Naive thymus-derived CD4-positive, alpha-beta T cell (primary cell): Measurements from ENCODE around the gene MAD2L1BP. TPM values are rescaled to one million over a fixed set of nuclear protein-coding genes. Genes with fewer than 3 reads are reported as not detected.
"Not testable (repeated sequence)": the region's sequence is repeated elsewhere in the genome, so short reads cannot be mapped to it uniquely, and the experiment has no call there.

ENCODE experiments used
- ATAC-seq: fragments of 150-1000 bp; cut with Tn5 transposase; 2 replicates; pipeline ENCODE4 v1.10.0; 2021; ENCODE audit warnings: mild to moderate bottlenecking, moderate library complexity
- CTCF ChIA-PET: fragments of 350-600 bp; sonication (Branson Sonifier 250); formaldehyde crosslinking; loops from one replicate; lab custom pipeline; 2021; ENCODE audit warnings: antibody characterized with exemption; lab: Charles Lee
- POLR2A ChIA-PET: fragments of 350-600 bp; sonication (Branson Sonifier 250); formaldehyde crosslinking; loops from one replicate; lab custom pipeline; 2021; ENCODE audit warnings: antibody characterized with exemption, inconsistent platforms; lab: Charles Lee
- DNase-seq, 9 donors: peaks; one replicate each; pipeline versions ENCODE4 v3.0.0 to v3.0.0-alpha.2; 2020 to 2022; ENCODE audit warnings: mixed read lengths in 1 of 9
- H3K27ac ChIP-seq: one replicate; pipeline ENCODE4 v1.7.0; 2013; ENCODE audit warnings: mild to moderate bottlenecking, low read depth, low read length, moderate library complexity
- H3K27me3 ChIP-seq, 2 donors: one replicate each; pipeline ENCODE4 v1.7.0; 2013; ENCODE audit warnings: low read length in 2 of 2, mild to moderate bottlenecking in 2 of 2, moderate library complexity in 2 of 2; ENCODE audit not compliant: control insufficient read depth in 2 of 2, insufficient read depth in 2 of 2
- H3K36me3 ChIP-seq, 3 experiments: 1 replicate in 2 of 3; 2 replicates in 1 of 3; pipeline ENCODE4 v1.7.0; 2013; ENCODE audit warnings: low read length in 3 of 3, mild to moderate bottlenecking in 3 of 3, moderate library complexity in 1 of 3; ENCODE audit not compliant: insufficient read depth in 3 of 3, control insufficient read depth in 2 of 3
- H3K4me1 ChIP-seq, 2 donors: one replicate each; pipeline ENCODE4 v1.7.0; 2013; ENCODE audit warnings: low read length in 2 of 2, mild to moderate bottlenecking in 2 of 2, moderate library complexity in 1 of 2; ENCODE audit not compliant: control insufficient read depth in 2 of 2, insufficient read depth in 2 of 2
- H3K4me3 ChIP-seq: 2 replicates; pipeline ENCODE4 v1.7.0; 2013; ENCODE audit warnings: mild to moderate bottlenecking, low read length
- H3K9me3 ChIP-seq, 3 experiments: 1 replicate in 2 of 3; 2 replicates in 1 of 3; pipeline ENCODE4 v1.7.0; 2013; ENCODE audit warnings: low read length in 3 of 3; ENCODE audit not compliant: control insufficient read depth in 2 of 3
- H3K27ac Mint-ChIP-seq, 9 donors: one replicate each; pipeline ENCODE4 v1.8.0; 2020 to 2022; ENCODE audit warnings: mixed read lengths in 9 of 9, mild to moderate bottlenecking in 8 of 9, moderate library complexity in 5 of 9, inconsistent platforms in 2 of 9
- H3K27me3 Mint-ChIP-seq, 5 donors: one replicate each; pipeline ENCODE4 v1.8.0; 2021 to 2022; ENCODE audit warnings: mixed read lengths in 5 of 5, mild to moderate bottlenecking in 1 of 5
- H3K36me3 Mint-ChIP-seq, 5 donors: one replicate each; pipeline ENCODE4 v1.8.0; 2020 to 2022; ENCODE audit warnings: mixed read lengths in 5 of 5, mild to moderate bottlenecking in 3 of 5, inconsistent platforms in 1 of 5
- H3K4me1 Mint-ChIP-seq, 7 donors: one replicate each; pipeline ENCODE4 v1.8.0; 2020 to 2022; ENCODE audit warnings: mixed read lengths in 7 of 7, mild to moderate bottlenecking in 3 of 7, inconsistent platforms in 1 of 7
- H3K4me3 Mint-ChIP-seq, 10 donors: one replicate each; pipeline ENCODE4 v1.8.0; 2020 to 2022; ENCODE audit warnings: mild to moderate bottlenecking in 10 of 10, mixed read lengths in 10 of 10, moderate library complexity in 6 of 10, inconsistent platforms in 2 of 10
- H3K9me3 Mint-ChIP-seq, 11 donors: one replicate each; pipeline ENCODE4 v1.8.0; 2020 to 2022; ENCODE audit warnings: mixed read lengths in 11 of 11, mild to moderate bottlenecking in 4 of 11, inconsistent platforms in 1 of 11, moderate library complexity in 1 of 11
- intact Hi-C, 2 donors: fragments of 100-400 bp; cut with micrococcal nuclease; formaldehyde crosslinking; loops; one replicate each; pipeline ENCODE4 v1.15.1; 2023
- polyA plus RNA-seq, 2 donors: library from polyadenylated mRNA; unstranded; fragments of 300-500 nt; fragmentation: Illumina TruSeq; gene quantifications; one replicate each; pipeline ENCODE4 v1.2.3, GENCODE V29; 2021
- total RNA-seq, 6 experiments: library from RNA in 5 of 6; stranded (reverse) in 5 of 6; gene quantifications; 1 replicate in 5 of 6; 2 replicates in 1 of 6; pipeline ENCODE4 v1.2.3 and lab custom pipeline; 2021 to 2026

MAD2L1BP gene
- total and polyA plus RNA-seq, 7 experiments from 2014 or later: 14.9 to 44.5 (median 28.0) TPM

- intact Hi-C loops: no loop called here
- Histone ChIP-seq H3K27ac (no peak overlapping the region), H3K4me3 (no peak overlapping the region), H3K27me3 (no peaks in the 10 kb centered on the region), H3K9me3 (no peaks in the 10 kb centered on the region), H3K4me1 (no peaks in the 10 kb centered on the region), H3K36me3 (no peaks in the 10 kb centered on the region)
- no peaks in the 10 kb centered on the region for H3K27me3 Mint-ChIP-seq
- no peak overlapping the region for H3K27ac Mint-ChIP-seq
- H3K9me3 Mint-ChIP-seq: peaks cover 0 to 2% (median 0%) of the 10 kb centered on the region in 11 donors
- H3K4me3 Mint-ChIP-seq: no peak overlapping the region
- POLR2A ChIA-PET: interaction anchor here (1.1 to 1.6 kb wide), 3 partner anchors 12 to 40 kb away, joined by 3 to 5 read pairs (median 3); partner anchors contain the start of gene GTPBP2
- no peak for ATAC-seq
- H3K36me3 Mint-ChIP-seq: peaks cover 0 to 6% (median 0%) of the 10 kb centered on the region in 5 donors
- peaks cover 5 to 18% (median 12%) of the 10 kb centered on the region in 7 donors for H3K4me1 Mint-ChIP-seq
- no peak for DNase-seq
- CTCF ChIA-PET: interaction anchor here (1.6 kb wide), 1 partner anchor 19 kb away, joined by 4 read pairs; no protein-coding TSS in a partner anchor
Observed at GRCh38 chr6:43648248-43648647, 12.6 kb downstream of the MAD2L1BP start.

- H3K36me3 ChIP-seq, ATAC-seq, H3K4me1 Mint-ChIP-seq, intact Hi-C loops, H3K27me3 ChIP-seq, H3K9me3 Mint-ChIP-seq, H3K27ac Mint-ChIP-seq, H3K4me3 Mint-ChIP-seq, DNase-seq, H3K27ac ChIP-seq, H3K9me3 ChIP-seq, H3K4me1 ChIP-seq, H3K4me3 ChIP-seq, H3K27me3 Mint-ChIP-seq, H3K36me3 Mint-ChIP-seq: not testable (repeated sequence)
- ChIA-PET POLR2A (interaction anchor here (0.7 kb wide), 1 partner anchor 20 kb away, joined by 3 read pairs; no protein-coding TSS in a partner anchor), CTCF (interaction anchor here (0.6 kb wide), 1 partner anchor 546 kb away, joined by 5 read pairs; no protein-coding TSS in a partner anchor)
Observed at GRCh38 chr6:43652822-43653221, 17.2 kb downstream of the MAD2L1BP start.

- Mint-ChIP-seq H3K27ac (no peak overlapping the region), H3K4me1 (peaks cover 0 to 8% (median 0%) of the 10 kb centered on the region in 7 donors), H3K36me3 (peaks cover 0 to 4% (median 0%) of the 10 kb centered on the region in 5 donors), H3K9me3 (peaks cover 0 to 4% (median 0%) of the 10 kb centered on the region in 11 donors), H3K27me3 (peaks cover 0 to 8% (median 3%) of the 10 kb centered on the region in 5 donors), H3K4me3 (no peak overlapping the region)
- Histone ChIP-seq H3K27ac (no peak overlapping the region), H3K9me3 (no peaks in the 10 kb centered on the region), H3K4me1 (no peaks in the 10 kb centered on the region), H3K27me3 (no peaks in the 10 kb centered on the region), H3K4me3 (no peak overlapping the region), H3K36me3 (no peaks in the 10 kb centered on the region)
- no peak for ATAC-seq
- DNase-seq: no peak
- intact Hi-C loops: no loop called here
- POLR2A ChIA-PET: no interaction called here
- CTCF ChIA-PET: no interaction called here
Observed at GRCh38 chr6:43657221-43657802, 21.7 kb downstream of the MAD2L1BP start.

GRCh38 chr6:43658161-43658560 lies 22.5 kb downstream of the MAD2L1BP start:
- CTCF ChIA-PET: no interaction called here
- Histone ChIP-seq H3K9me3 (no peaks in the 10 kb centered on the region), H3K4me1 (no peaks in the 10 kb centered on the region), H3K36me3 (no peaks in the 10 kb centered on the region), H3K27ac (no peak overlapping the region), H3K27me3 (no peaks in the 10 kb centered on the region), H3K4me3 (no peak overlapping the region)
- Mint-ChIP-seq H3K4me1 (peaks cover 0 to 14% (median 0%) of the 10 kb centered on the region in 7 donors), H3K36me3 (peaks cover 0 to 4% (median 0%) of the 10 kb centered on the region in 5 donors), H3K4me3 (no peak overlapping the region), H3K27me3 (peaks cover 0 to 8% (median 3%) of the 10 kb centered on the region in 5 donors), H3K27ac (no peak overlapping the region), H3K9me3 (peaks cover 0 to 4% (median 0%) of the 10 kb centered on the region in 11 donors)
- POLR2A ChIA-PET: no interaction called here
- DNase-seq (no peak), ATAC-seq (no peak)
- intact Hi-C loops: no loop called here

- CTCF ChIA-PET, H3K27ac Mint-ChIP-seq, H3K9me3 ChIP-seq, H3K9me3 Mint-ChIP-seq, DNase-seq, H3K4me3 Mint-ChIP-seq, H3K27me3 ChIP-seq, H3K36me3 ChIP-seq, ATAC-seq, POLR2A ChIA-PET, H3K27ac ChIP-seq, intact Hi-C loops, H3K4me3 ChIP-seq, H3K36me3 Mint-ChIP-seq, H3K27me3 Mint-ChIP-seq, H3K4me1 ChIP-seq: not testable (repeated sequence)
- H3K4me1 Mint-ChIP-seq: peaks cover 11 to 25% (median 13%) of the 10 kb centered on the region in 7 donors
Observed at GRCh38 chr6:43662948-43663347, 27.3 kb downstream of the MAD2L1BP start.

GRCh38 chr6:43665376-43665775 lies 29.7 kb downstream of the MAD2L1BP start:
- ChIA-PET POLR2A (no interaction called here), CTCF (interaction anchor here (0.9 to 1.4 kb wide), 2 partner anchors 410 to 413 kb away, joined by 3 to 4 read pairs; no protein-coding TSS in a partner anchor)
- H3K36me3 Mint-ChIP-seq: peaks cover 0 to 4% (median 0%) of the 10 kb centered on the region in 5 donors
- no peaks in the 10 kb centered on the region for H3K27me3 Mint-ChIP-seq
- H3K4me1 Mint-ChIP-seq: peaks cover 14 to 48% (median 18%) of the 10 kb centered on the region in 7 donors
- peaks cover 0 to 4% (median 0%) of the 10 kb centered on the region in 11 donors for H3K9me3 Mint-ChIP-seq
- Histone ChIP-seq H3K4me1 (peaks cover 8 to 9% of the 10 kb centered on the region in 2 donors), H3K9me3 (no peaks in the 10 kb centered on the region), H3K36me3 (peaks cover 0 to 7% (median 0%) of the 10 kb centered on the region in 3 experiments), H3K27me3 (no peaks in the 10 kb centered on the region), H3K4me3 (no peak overlapping the region), H3K27ac (no peak overlapping the region)
- intact Hi-C loops: loop anchor here (5.0 kb wide), 2 partner anchors 92 to 672 kb away; no protein-coding TSS in a partner anchor
- no peak for DNase-seq
- ATAC-seq: no peak
- no peak overlapping the region for H3K4me3 Mint-ChIP-seq
- no peak overlapping the region for H3K27ac Mint-ChIP-seq
